GM23338 (cell line): ENCODE data around the gene SLC13A3. TPM values are rescaled to one million over a fixed set of nuclear protein-coding genes. Genes with fewer than 3 reads are reported as not detected.

ENCODE experiments used
- ATAC-seq: fragments of 200-7000 bp; cut with Tn5 transposase; 3 replicates; pipeline ENCODE4 v1.9.1; 2020
- DNase-seq: peaks from one replicate; pipeline ENCODE4 v3.0.0-alpha.2; 2015; ENCODE audit warnings: low spot score
- H2AFZ ChIP-seq: fragments of 200-600 bp; sonication (generic); 2 replicates; pipeline ENCODE4 v1.8.0; 2016; ENCODE audit warnings: antibody characterized with exemption, mild to moderate bottlenecking, moderate library complexity
- H3F3A ChIP-seq: fragments of 200-600 bp; sonication (generic); replicated peaks from 2 replicates; pipeline ENCODE4 v1.8.0; 2017; ENCODE audit warnings: antibody characterized with exemption, mixed run types, low read depth
- H3K27ac ChIP-seq: fragments of 200-600 bp; sonication (generic); 2 replicates; pipeline ENCODE4 v1.6.1; 2016; ENCODE audit warnings: low read depth
- H3K27me3 ChIP-seq: fragments of 200-600 bp; sonication (generic); 2 replicates; pipeline ENCODE4 v1.8.0; 2016; ENCODE audit warnings: mild to moderate bottlenecking, mixed run types, moderate library complexity; ENCODE audit not compliant: insufficient read depth
- H3K36me3 ChIP-seq: fragments of 200-600 bp; sonication (generic); 2 replicates; pipeline ENCODE4 v1.8.0; 2016; ENCODE audit warnings: mild to moderate bottlenecking; ENCODE audit not compliant: insufficient read depth
- H3K4me1 ChIP-seq: fragments of 200-600 bp; sonication (generic); 2 replicates; pipeline ENCODE4 v1.8.0; 2016; ENCODE audit warnings: mild to moderate bottlenecking, moderate library complexity; ENCODE audit not compliant: insufficient read depth
- H3K4me2 ChIP-seq: fragments of 200-600 bp; sonication (generic); 2 replicates; pipeline ENCODE4 v1.7.1; 2017; ENCODE audit warnings: mixed run types
- H3K4me3 ChIP-seq: fragments of 200-600 bp; sonication (generic); 2 replicates; pipeline ENCODE4 v1.6.1; 2016; ENCODE audit warnings: mixed run types
- H3K79me2 ChIP-seq: fragments of 200-600 bp; sonication (generic); replicated peaks from 2 replicates; pipeline ENCODE4 v1.8.0; 2017; ENCODE audit warnings: mild to moderate bottlenecking; ENCODE audit not compliant: insufficient read depth
- H3K9me2 ChIP-seq: fragments of 200-600 bp; sonication (generic); 2 replicates; pipeline ENCODE4 v1.8.0; 2017; ENCODE audit not compliant: insufficient read depth
- H4K20me1 ChIP-seq: fragments of 200-600 bp; sonication (generic); replicated peaks from 2 replicates; pipeline ENCODE4 v1.8.0; 2017; ENCODE audit warnings: mild to moderate bottlenecking; ENCODE audit not compliant: insufficient read depth
- H3K27ac Mint-ChIP-seq: 2 replicates; pipeline ENCODE4 v1.8.0; 2020; ENCODE audit warnings: inconsistent platforms, mild to moderate bottlenecking, moderate library complexity, mixed read lengths
- H3K27me3 Mint-ChIP-seq: 3 replicates; pipeline ENCODE4 v1.8.0; 2022; ENCODE audit warnings: low read depth, mild to moderate bottlenecking, moderate library complexity, mixed read lengths, inconsistent platforms; ENCODE audit not compliant: insufficient read depth, poor library complexity
- H3K36me3 Mint-ChIP-seq: 3 replicates; pipeline ENCODE4 v1.8.0; 2021; ENCODE audit warnings: low read depth, mild to moderate bottlenecking, inconsistent platforms, moderate library complexity, mixed read lengths
- H3K4me1 Mint-ChIP-seq: 3 replicates; pipeline ENCODE4 v1.8.0; 2020; ENCODE audit warnings: mild to moderate bottlenecking, inconsistent platforms, mixed read lengths
- H3K4me3 Mint-ChIP-seq: 3 replicates; pipeline ENCODE4 v1.8.0; 2021; ENCODE audit warnings: moderate library complexity, mild to moderate bottlenecking, inconsistent platforms, mixed read lengths
- H3K9me3 Mint-ChIP-seq: 3 replicates; pipeline ENCODE4 v1.8.0; 2020; ENCODE audit warnings: moderate library complexity, mild to moderate bottlenecking, inconsistent platforms, mixed read lengths
- CREB1 ChIP-seq: fragments of 250-450 bp; sonication (Bioruptor Pico); IDR thresholded peaks from 2 replicates; pipeline ENCODE4 v1.5.0; 2020; ENCODE audit warnings: low read depth, mild to moderate bottlenecking, moderate library complexity
- EZH2 ChIP-seq: fragments of 200-600 bp; sonication (generic); IDR thresholded peaks from one replicate; pipeline ENCODE4 v1.8.0; 2017; ENCODE audit warnings: antibody characterized with exemption, mild to moderate bottlenecking, low read depth; ENCODE audit not compliant: unreplicated experiment
- EZH2phosphoT487 ChIP-seq: fragments of 200-600 bp; sonication (generic); IDR thresholded peaks from one replicate; pipeline ENCODE4 v1.8.1; 2018; ENCODE audit warnings: antibody characterized with exemption; ENCODE audit not compliant: unreplicated experiment
- POLR2AphosphoS5 ChIP-seq: IDR thresholded peaks from 2 replicates; pipeline ENCODE4 v1.6.1; 2016; ENCODE audit warnings: antibody characterized with exemption, low read depth
- REST ChIP-seq: IDR thresholded peaks from one replicate; pipeline ENCODE4 v1.6.1; 2018; ENCODE audit warnings: antibody characterized with exemption; ENCODE audit not compliant: unreplicated experiment
- STAT1 ChIP-seq: IDR thresholded peaks from one replicate; pipeline ENCODE4 v1.6.1; 2016; ENCODE audit warnings: antibody characterized with exemption; ENCODE audit not compliant: unreplicated experiment
- ZNF114 ChIP-seq: fragments of 250-450 bp; sonication (Bioruptor Pico); IDR thresholded peaks from 2 replicates; pipeline ENCODE4 v1.5.0; 2020; ENCODE audit warnings: mild to moderate bottlenecking, moderate library complexity
- ZNF331 ChIP-seq: fragments of 250-450 bp; sonication (Bioruptor Pico); IDR thresholded peaks from 2 replicates; pipeline ENCODE4 v1.5.0; 2020; ENCODE audit warnings: low read depth, mild to moderate bottlenecking, moderate library complexity
- ZNF462 ChIP-seq: fragments of 250-450 bp; sonication (Bioruptor Pico); IDR thresholded peaks from 2 replicates; pipeline ENCODE4 v1.5.0; 2020; ENCODE audit warnings: mild to moderate bottlenecking, moderate library complexity
- polyA plus RNA-seq: library from polyadenylated mRNA; unstranded; fragments of >200 nt; fragmentation: Nextera tagmentation; extraction: Ambion mirVana; gene quantifications from 2 replicates; pipeline ENCODE4 v1.2.1, GENCODE V29; 2016
- total RNA-seq: library from RNA; depleted of rRNA; stranded (reverse); fragments of >200 nt; shearing (Covaris generic); gene quantifications from 2 replicates; pipeline ENCODE4 v1.2.3, GENCODE V29; 2014

The SLC13A3 gene
- total and polyA plus RNA-seq, 2 experiments from 2014 or later = 8.6 to 9.1 TPM

- no peak for TF ChIP-seq ZNF462
- TF ChIP-seq ZNF331 (CRISPR knock-in tag) = no peak
- TF ChIP-seq EZH2 = no peak
- TF ChIP-seq POLR2AphosphoS5 = no peak
- no peak for TF ChIP-seq STAT1
- TF ChIP-seq EZH2phosphoT487 = no peak
Measured at GRCh38 chr20:46661659-46662058, 10.4 kb upstream of the SLC13A3 start (continued).

DNA sequence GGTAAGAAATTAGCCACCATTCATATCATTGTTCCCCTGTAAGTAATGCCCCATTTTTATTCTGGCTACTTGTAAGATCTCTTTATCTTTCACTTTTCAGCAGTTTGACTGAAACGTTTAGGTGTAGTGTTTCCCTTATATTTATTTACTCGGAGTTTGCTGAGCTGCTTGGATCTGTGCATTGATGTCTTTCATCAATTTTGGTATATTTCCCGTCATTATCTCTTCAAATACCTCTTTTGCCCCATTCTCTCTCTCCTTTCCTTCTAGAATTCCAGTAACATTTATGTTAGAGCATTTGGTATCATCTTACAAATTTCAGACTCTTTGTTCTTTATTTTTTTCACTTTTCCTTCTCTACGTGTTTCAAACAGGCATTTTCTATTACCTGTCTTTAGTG is 9.2 kb upstream of the SLC13A3 start:
- DNase-seq (no peak), ATAC-seq (no peak)
- Mint-ChIP-seq H3K4me3 (no peak overlapping the region), H3K9me3 (no peaks in the 10 kb centered on the region), H3K4me1 (peaks cover 9% of the 10 kb centered on the region; the same call in 2 of the 3 replicates), H3K27ac (no peak overlapping the region), H3K27me3 (peaks cover 2% of the 10 kb centered on the region), H3K36me3 (no peaks in the 10 kb centered on the region)
- Histone ChIP-seq H3K4me1 (no peaks in the 10 kb centered on the region), H4K20me1 (0 out of 2 replicates have a peak, but pooled peaks cover 2% of the 10 kb centered on the region), H2AFZ (no peak overlapping the region), H3K4me3 (no peak overlapping the region), H3K79me2 (no peaks in the 10 kb centered on the region), H3K4me2 (no peak overlapping the region), H3K36me3 (0 out of 2 replicates have a peak, but pooled peaks cover 3% of the 10 kb centered on the region), H3K9me2 (0 out of 2 replicates have a peak, but pooled peaks cover 4% of the 10 kb centered on the region), H3K27ac (no peak overlapping the region), H3F3A (no peaks in the 10 kb centered on the region), H3K27me3 (no peaks in the 10 kb centered on the region)
- TF ChIP-seq STAT1 (no peak), EZH2phosphoT487 (no peak), CREB1 (no peak), REST (no peak), EZH2 (no peak), ZNF331 (CRISPR knock-in tag) (no peak), ZNF114 (no peak)
